Measurements from ENCODE around the gene IRX4. TPM values are rescaled to one million over a fixed set of nuclear protein-coding genes. Genes with fewer than 3 reads are reported as not detected.

The IRX4 gene
- total RNA-seq, 1 experiment from 2014 or later, result 16.5 TPM

GRCh38 chr5:1880377-1881025 lies 2.2 kb downstream of the IRX4 start (continued):
- no peak for TF ChIP-seq YY1 (IDR thresholded peaks at IDR 0.05; ENCODE audit: extremely low read depth, insufficient replicate concordance, low read depth, low read length)

- intact Hi-C loops (cut with micrococcal nuclease), result loop anchor here (5.0 to 10.0 kb wide), 2 partner anchors 53 to 135 kb away; no protein-coding TSS in a partner anchor
- BruUV-seq (replicated peaks), result TSS peak; percentile 45
- H3K79me2 ChIP-seq (ENCODE audit: insufficient read depth, low read length), result no peaks in the 10 kb centered on the region
Measured at GRCh38 chr5:1879292-1880263, 3.1 kb downstream of the IRX4 start.

More at GRCh38 chr5:1879292-1880263, 3.1 kb downstream of the IRX4 start:
- TF ChIP-seq YY1 (IDR thresholded peaks at IDR 0.05; ENCODE audit: extremely low read depth, insufficient replicate concordance, low read depth, low read length) (no peak), POLR2AphosphoS5 (IDR thresholded peaks at IDR 0.05; ENCODE audit: low read depth, low read length) (no peak), TCF7L2 (IDR thresholded peaks at IDR 0.05; ENCODE audit: borderline replicate concordance, extremely low read depth, insufficient read depth, insufficient read length) (no peak), CEBPB (IDR thresholded peaks at IDR 0.05; ENCODE audit: low read depth) (no peak), EGR1 (IDR thresholded peaks at IDR 0.05; ENCODE audit: low read depth) (no peak), FOSL1 (IDR thresholded peaks at IDR 0.05; ENCODE audit: low read depth) (no peak), EZH2 (IDR thresholded peaks at IDR 0.05) (no peak), EZH2phosphoT487 (IDR thresholded peaks at IDR 0.05; ENCODE audit: borderline replicate concordance) (no peak), ATF3 (IDR thresholded peaks at IDR 0.05) (no peak), POLR2A (IDR thresholded peaks at IDR 0.05; ENCODE audit: borderline replicate concordance, extremely low read depth, insufficient read depth, insufficient read length) (no peak), ELF1 (IDR thresholded peaks at IDR 0.05; ENCODE audit: borderline replicate concordance, low read depth) (no peak), MAX (IDR thresholded peaks at IDR 0.05) (no peak), JUND (IDR thresholded peaks at IDR 0.05) (no peak), RAD21 (IDR thresholded peaks at IDR 0.05; ENCODE audit: low read depth) (no peak)
- no peaks in the 10 kb centered on the region for H3K36me3 ChIP-seq (ENCODE audit: control insufficient read depth in 1 of 2, insufficient read depth in 2 of 2, low read length in 2 of 2)
- H2AFZ ChIP-seq (ENCODE audit: low read depth, low read length, poor library complexity, severe bottlenecking), result no peak overlapping the region
- ChIA-PET POLR2A (no interaction called here), RAD21 (ENCODE audit: low non-redundant PET in 1 of 2, low total read pairs in 2 of 2, uncharacterized antibody in 2 of 2, unreplicated experiment in 2 of 2) (no interaction called here), CTCF (no interaction called here)
- no peak overlapping the region for H3K4me3 ChIP-seq (replicated peaks in 1 of 2; ENCODE audit: low read depth in 1 of 2, low read length in 2 of 2)
- H3K27me3 ChIP-seq (ENCODE audit: insufficient read depth, low read length), result no peaks in the 10 kb centered on the region
- H3K4me1 ChIP-seq (ENCODE audit: control insufficient read depth in 1 of 2, insufficient read depth in 2 of 2, low read length in 2 of 2), result peaks cover 10 to 26% of the 10 kb centered on the region in 2 experiments
- H3K9me2 ChIP-seq (ENCODE audit: insufficient read depth), result no peaks in the 10 kb centered on the region
- ATAC-seq, result no peak
- H4K20me1 ChIP-seq (ENCODE audit: insufficient read depth), result no peaks in the 10 kb centered on the region
- no peaks in the 10 kb centered on the region for H3K9me3 ChIP-seq (ENCODE audit: control insufficient read depth in 1 of 2, insufficient read depth in 1 of 2, low read depth in 1 of 2, low read length in 2 of 2)
- no peak overlapping the region for H3K4me2 ChIP-seq (ENCODE audit: low read length)
- H3K9ac ChIP-seq (ENCODE audit: low read length), result no peak overlapping the region
- no peak overlapping the region for H3K27ac ChIP-seq (ENCODE audit: low read depth, low read length)
- no peak for DNase-seq (ENCODE audit: low read depth, low spot score)

Data from HCT116 (cell line).